Stimulated activated CD4-positive, alpha-beta T cell treated with anti-CD3 and anti-CD28 coated beads, TNF-alpha, amount 100 ng/mL, for 48 hours (primary cell): ENCODE measurements around the gene DIAPH3.

Experiments
- DNase-seq, 3 donors: peaks; one replicate each; pipeline ENCODE4 v3.0.0-alpha.2; 2020; ENCODE audit warnings: low read depth in 3 of 3

The DIAPH3 gene

DNA sequence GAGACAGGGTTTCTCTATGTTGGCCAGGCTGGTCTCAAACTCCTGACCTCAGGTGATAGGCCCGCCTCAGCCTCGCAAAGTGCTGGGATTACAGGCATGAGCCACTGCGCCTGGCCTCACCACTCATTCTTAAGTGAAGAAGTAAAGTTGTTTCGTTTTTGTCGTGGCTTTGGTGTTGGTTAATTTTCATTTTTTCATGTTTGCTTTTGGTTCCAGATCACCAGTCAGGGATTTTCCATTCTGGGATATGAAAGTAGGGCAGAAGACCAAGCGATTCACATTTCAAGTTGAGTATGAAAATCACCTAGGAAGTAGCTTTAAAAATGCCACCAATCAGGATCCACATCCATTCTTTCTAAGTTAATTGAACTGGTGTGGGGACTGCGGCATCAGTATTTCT, 289.9 kb downstream of the DIAPH3 start:
- no peak for DNase-seq

DNA sequence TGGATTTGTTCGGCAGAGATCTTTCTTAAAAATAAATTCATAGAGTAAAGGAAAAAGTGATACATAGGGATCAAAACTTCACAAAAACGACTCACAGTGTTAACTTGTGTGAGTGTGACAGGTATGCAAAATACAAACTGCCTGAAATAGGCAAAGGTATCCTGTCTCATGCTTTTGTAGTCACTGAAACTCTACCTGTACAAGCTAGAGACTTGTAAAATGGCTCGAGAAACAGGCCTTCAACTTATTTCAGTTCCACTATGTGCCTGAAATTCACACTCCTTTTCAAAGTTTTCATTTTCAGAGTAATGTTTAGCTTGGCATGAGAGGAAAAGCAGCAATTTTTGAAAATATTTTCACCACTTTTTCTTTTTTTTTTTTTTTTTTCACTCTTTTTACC, 290.4 kb downstream of the DIAPH3 start:
- no peak for DNase-seq

DNA sequence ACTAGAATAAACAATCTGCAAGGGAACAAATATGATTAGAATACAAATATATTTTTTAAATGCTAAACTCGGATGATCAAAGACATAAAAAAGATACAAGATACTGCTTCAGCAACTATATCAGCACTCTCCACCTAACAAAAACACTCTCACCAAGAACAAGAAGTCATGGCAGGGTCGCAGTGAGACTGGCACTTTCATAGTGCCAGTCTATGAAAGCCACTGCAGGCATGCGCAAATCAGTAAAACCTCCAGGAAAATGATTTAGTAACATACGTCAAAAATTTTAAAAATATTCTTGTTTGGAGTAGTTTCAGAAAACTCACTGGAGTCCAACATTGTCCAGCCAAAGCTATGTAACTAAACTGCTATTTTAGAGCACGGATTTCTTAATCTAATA, 295.9 kb downstream of the DIAPH3 start:
- DNase-seq = no peak

DNA sequence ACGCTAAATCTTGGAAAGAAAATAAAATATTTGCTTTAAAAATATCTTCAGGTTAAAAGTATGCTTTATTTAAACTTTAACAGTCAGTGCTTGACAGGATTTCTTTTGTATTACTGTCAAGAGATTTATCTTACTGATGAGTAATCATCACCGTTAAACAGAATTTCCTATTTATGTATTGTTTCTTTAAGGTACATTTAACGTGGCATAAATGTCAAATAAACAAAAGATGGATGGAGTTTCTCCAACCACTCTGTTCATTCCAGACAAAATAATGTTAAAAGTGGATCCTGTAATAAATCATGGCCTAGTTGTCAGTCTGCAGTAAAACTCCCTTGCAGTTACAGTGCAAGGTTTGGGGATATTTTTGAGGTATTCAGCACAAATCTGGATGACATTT, 298.3 kb downstream of the DIAPH3 start:
- no peak for DNase-seq

DNA sequence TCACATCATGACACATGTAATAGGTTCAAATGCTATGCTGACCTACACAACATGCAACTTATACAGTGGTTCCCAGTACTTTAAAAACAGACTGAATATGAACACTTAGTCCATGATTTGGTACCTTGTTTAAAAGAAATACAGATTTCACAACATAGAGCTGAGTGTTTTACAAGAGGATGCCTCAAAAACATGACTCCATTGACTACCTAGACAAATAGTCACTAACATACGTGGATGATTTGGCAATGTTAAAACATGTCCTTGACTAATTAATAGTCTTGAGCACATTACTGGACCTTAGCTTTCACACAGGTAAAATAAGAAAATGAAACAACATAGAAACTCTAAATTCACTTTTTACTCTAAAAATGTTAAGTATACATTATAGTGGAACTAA, 300.1 kb downstream of the DIAPH3 start:
- DNase-seq = no peak

DNA sequence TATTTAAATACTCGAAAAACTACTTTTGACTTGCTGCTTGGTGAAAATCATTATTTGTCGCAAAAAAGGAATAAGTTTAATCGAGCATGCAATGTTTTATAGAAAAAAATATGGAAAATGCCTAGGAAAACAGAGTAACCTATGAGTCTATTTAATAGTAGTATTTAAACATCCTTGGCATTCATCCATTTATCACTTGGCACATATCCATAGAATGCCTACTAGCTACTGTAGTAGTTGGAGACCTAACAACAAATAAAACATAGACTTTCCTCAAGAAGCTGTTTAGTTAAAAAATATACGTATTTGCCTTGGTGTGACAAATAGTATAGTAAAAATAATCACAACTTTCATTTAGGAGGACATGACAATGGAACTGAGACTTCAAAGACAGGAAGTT, 302.1 kb downstream of the DIAPH3 start:
- DNase-seq = no peak

DNA sequence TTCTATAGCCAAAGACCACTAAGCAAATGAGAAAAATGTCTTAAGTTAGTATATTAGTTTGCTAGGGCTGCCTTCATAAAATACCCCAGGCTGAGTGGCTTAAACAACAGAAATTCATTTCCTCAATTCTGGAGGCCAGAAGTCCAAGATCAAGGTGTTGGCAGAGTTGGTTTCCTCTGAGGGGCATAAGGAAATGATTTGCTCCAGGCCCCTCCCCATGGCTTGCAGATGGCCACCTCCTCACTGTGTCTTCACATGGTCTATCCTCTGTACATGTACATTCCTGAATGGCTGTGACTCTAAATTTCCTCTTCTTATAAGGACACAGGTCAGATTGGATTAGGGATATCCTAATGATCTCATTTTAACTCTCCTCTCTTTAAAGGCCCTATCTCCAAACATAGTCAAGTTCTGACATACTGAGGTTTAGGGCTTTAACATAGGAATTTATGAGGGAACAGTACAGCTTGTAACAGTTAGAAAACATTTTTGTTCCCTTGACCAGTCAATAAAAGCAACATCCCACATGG, 307.4 kb downstream of the DIAPH3 start:
- DNase-seq = no peak

DNA sequence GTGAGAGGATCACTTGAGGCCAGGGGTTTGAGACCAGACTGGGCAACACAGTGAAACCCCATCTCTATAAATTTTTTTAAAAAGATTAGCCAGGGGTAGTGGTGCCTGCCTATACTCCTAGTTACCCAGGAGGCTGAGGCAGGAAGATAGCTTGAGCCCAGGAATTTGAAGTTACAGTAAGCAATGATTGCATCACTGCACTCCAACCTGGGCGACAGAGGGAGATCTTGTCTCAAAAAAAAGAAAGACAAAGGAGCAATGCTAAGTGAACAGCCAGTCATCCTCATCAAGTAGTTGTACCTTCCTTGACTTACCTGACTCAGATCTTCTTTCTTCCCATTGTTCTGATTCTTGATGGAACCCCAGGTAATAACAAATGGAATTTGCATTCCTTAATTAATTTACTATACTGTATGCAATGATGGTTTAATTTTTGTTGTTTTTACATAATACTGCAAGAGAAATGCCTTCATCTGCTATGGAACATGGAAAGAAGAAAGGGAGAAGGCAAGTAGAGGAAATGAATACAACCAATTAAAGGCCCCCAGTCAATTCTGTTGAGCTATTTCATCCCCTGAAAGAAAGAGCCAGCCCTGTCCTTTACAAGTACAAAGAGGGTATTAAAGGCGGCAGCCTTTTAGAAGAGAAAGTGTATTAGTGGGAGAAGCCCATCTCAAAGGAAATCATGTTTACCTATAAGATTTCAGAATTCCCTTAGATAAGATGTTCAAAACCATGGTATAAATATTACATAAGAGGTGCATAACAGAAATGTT, 316.7 kb downstream of the DIAPH3 start:
- no peak for DNase-seq

DNA sequence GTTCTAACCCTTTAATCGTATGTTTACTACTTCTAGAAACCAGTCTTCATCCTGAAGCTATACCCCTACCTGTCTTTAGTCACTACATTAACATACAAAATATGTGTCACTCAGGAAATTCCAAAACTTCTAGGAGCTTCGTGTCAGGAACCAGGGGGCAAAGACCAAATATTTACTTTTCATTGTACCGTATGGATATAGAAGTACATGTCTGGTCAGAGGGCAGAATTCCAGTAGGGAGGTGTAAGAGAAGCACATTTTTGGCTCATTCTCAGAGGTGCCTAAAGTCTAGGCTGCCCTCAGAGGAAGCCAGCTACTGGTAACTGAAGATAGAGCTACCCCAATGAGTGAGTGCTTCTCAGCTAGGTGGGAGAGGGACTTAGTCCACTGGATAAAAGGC, 320.7 kb downstream of the DIAPH3 start:
- no peak for DNase-seq

DNA sequence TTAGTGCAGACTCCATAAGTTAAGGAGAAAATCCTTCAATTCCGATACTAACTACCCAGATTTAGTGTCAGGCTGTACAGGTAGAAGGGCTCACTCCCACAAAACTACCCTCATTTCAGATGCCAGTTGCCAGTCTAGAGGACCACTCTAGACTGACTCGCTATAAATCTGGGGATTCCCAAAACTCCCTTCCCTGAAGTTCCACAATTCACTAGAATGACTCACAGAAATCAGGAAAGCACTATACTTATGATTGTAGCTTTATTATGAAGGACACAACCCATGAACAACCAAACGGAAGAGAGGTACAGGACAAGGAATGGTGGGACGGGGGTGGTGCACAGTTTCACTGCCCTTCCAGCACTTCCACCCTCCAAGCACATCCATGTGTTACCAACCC, 321.2 kb downstream of the DIAPH3 start:
- DNase-seq = no peak

DNA sequence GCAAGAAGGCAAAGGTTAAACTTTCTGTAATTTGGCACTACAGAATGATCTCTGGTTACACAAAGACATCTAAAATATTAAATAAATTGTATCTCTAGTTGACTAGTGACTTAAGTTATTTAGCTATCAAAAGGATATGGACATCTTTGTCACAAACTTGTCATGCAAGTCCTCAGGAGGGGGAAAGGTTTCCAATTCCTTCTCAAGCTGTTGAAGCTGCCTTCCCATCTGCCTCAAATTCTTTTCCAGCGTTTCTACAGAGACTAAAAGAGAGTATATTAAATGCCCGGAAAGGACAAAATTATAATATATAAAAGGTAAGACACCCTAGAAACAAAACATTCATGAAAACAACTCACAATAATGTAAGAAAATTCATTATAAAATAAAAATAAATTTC, 324.5 kb downstream of the DIAPH3 start:
- no peak for DNase-seq

DNA sequence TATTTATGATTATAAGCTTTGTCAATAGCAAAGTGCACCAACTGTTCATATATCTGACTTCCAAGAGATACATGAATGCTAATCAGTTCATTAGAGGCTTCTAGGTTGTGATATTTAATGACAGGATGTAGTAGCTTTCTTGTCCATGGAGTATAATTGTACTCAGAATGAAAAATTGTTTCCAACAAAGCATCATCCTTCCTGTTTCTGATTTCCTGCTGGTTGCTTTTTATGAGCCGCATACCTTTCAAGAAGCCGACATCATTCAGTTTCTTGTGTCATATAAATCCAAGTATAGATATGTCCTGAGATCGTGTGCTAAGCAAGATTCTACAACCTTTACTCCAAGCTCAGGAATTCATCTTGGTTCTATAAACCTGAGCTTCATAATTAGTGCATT, 326.6 kb downstream of the DIAPH3 start:
- DNase-seq = no peak

DNA sequence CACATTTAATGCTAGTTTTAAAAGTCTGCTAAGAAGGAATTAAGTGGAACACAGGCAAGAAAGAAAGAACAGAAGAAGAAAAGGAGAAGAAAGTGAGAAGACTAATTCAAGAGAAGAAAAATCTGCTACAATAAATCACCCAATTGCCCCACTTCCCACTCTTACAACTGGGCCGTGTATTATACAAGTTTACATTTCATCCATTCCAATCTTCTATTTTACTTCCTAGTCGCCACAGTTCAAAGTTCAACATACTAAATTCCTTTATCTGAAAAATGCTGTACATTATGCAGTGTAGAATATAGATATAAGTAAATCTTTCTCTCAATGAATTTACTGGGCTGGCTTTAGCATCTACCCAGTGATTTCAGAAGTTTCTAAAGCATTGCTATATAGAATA, 328.2 kb downstream of the DIAPH3 start:
- no peak for DNase-seq

DNA sequence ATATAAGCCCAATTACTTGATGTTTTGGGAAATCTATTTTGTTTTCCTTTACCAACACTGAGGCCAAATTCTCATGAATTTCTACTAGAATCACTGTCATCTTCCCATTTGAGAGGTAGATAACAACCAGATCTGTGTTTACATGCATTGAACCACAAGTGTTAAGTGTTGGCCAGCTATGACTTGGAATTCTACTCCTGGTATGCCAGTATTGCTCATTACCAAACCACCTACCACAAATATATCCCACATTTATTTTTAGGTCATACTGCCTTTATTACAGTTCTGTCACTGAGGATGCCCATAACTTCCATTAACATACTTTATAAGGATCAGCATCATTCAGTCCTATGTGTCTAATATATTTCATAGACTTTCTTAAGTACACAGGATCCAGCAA, 328.9 kb downstream of the DIAPH3 start:
- DNase-seq = no peak

DNA sequence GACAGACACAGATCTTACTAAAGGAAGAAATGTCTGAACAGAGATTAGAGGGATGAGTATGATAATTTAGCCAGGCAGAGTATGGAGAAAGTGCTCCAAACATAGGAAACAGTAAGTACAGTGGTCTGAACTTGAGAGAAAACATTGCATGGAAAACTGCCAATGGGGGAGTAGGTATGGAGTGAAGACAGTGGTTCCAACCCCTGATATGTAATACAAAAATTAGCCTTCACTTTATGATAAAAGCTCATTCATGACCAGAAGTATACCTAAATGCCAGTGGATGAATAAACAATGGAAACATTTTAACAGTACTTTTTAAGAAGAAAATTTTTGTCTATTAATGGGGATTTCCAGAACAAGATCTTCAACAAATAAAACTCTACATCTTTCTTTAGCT, 334.0 kb downstream of the DIAPH3 start:
- DNase-seq = no peak

DNA sequence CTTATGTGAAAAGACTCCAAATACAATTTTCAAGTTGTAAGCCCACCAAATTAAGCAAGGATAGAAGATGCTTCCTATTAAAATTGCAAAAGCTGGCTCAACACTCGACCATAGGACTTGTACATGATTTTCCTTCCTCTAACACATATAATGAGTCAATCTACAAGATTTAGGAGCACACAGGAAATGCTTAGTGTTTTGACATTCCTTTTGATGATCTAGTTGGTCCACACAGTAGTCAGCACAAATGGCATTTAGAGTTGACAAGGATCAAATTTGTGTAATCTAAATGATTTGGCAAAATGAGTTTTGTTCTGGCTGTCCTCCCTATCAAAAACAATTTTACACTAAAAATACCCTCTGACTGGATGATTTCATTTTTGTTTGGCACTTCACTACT, 340.2 kb downstream of the DIAPH3 start:
- no peak for DNase-seq

DNA sequence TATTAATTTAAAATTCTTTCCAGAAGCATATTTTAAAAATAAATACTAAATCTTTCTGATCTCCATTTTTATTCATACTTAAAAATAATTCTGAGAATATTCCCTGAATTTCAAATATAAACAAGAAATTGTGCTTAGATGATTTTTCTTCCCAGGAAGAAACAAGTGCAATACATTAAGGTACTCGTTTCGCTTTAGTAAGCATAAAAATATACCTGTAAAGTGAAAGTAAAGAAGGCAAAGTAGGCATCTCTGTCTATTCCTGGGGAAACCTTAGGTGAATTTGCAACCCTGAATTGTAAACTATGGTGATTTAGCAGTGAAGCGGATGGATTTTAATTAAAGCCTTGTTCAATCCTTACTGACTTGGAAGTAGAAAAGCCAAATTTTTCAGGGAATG, 354.2 kb downstream of the DIAPH3 start:
- DNase-seq = no peak

DNA sequence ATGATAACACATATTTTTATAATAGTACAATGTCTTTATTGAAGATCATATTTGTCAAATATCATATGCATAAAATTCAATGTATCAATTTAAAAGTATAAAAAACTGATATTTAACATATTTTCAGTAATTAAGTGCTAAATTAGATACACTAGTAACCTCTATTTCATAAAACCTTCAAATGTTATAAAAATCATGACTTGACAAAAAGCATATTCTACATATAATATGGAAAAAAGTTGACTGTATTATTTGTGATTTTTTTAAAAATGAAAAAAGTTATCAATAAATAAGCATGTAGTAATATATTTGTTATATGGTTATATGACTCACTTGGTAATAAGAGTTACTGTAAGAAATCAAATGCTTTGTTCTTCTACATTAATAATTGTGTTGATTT, 356.9 kb downstream of the DIAPH3 start:
- no peak for DNase-seq

DNA sequence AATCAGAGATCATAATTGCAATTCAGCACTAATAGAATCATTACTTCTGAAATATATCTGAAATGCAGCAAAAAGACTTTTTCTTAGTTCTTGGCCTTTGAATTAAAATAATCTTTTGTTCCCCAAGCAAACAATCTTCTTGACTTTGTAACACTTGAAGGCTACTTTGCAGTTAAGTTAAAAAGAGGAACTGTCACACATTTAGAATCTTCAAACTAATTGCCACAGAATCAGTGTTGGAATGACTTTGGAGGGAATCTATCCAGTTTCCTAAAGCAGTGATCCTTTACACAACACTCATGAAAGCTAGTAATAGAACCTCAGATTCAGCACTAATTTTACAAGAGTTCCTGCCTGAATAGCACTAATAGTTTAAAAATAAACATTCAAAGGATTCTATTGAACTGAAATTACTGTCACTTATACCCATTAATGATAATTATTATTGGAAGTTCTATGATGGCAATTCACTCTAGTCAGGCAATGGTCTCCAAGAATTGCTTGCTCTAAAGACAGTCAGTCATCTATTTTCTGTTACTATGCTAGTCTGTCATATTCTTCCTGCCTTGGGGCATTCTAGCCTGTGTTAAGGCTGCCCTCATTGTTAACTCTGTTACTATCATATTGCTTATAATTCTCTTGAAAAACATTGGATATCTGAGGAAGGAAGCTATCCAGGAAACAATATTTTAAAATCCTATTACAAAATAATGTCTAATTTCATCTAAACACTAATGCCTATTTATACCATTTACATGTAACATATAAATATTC, 362.4 kb downstream of the DIAPH3 start:
- DNase-seq = no peak

DNA sequence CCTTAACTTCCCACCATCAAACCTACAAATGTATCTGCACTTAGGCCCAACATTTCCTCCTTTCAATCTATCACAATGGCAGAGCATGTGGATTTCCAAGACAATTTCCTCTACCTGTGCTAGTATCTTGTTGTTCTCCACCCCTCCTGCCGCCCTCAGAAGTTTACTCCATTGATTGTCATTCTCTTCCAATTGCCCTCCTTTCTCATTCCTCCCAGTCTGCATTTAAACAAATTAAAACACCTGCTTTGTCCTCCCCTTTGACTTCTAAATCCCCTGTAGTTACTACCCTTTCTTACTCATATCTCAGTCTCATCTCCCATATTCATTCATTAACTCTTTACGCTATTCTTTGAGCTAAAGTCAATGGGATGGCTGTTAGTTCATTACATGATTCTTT, 370.6 kb downstream of the DIAPH3 start:
- DNase-seq = no peak

DNA sequence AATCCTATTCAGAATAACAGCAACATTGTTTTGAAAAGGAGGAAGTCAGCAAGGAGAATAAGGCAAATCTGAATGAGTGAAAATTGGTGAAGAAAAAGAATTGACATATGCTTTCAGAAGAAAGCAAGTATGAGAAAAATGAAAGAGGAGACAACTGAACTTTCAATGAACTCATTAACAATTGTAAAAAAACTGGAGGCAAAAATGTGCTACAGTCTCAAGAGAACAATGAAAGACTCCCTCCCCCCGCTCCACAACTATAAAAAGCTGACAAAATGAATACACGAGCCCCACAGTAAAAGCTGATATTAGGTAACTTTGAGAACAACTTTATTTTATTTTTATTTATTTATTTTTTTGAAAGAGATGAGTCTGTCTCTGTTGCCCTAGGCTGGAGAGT, 373.1 kb downstream of the DIAPH3 start:
- no peak for DNase-seq

DNA sequence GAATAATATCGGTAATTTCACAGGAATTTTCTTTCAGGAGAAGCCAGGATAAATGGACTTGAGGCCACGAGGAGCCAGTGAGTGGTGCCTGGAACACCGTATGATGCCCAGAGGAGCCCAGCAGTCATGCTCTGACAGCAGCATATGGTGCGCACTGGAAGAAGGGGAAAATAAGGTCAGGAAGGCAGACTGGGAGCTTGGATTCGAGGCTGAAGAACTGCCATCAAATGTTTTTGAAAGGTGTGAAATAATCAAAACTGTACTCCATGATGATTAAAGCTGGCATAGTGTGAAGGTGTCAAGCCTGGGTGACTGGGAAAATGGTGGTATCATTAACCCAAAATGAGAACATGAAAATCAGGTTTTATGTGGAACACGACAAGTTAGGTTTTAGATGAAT, 374.2 kb downstream of the DIAPH3 start:
- no peak for DNase-seq

DNA sequence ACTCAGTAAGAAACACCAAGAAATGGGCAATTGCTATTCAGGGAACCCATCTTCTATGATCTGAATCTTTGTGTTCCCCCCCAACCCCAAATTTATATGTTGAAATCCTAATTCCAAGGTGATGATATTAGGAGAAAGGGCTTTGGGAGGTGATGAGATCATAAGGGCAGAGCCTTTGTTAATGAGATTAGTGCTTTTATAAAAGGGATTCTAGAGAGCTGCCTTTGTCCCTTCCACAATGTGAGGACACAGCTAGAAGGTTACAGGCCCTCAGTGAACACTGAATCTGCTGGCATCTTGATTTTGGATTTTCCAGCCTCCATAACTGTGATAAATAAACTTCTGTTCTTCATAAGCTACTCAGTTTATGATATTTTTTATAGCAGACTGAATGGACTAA, 376.0 kb downstream of the DIAPH3 start:
- DNase-seq = no peak
